ENCODE results near the gene KRT86.

DNA sequence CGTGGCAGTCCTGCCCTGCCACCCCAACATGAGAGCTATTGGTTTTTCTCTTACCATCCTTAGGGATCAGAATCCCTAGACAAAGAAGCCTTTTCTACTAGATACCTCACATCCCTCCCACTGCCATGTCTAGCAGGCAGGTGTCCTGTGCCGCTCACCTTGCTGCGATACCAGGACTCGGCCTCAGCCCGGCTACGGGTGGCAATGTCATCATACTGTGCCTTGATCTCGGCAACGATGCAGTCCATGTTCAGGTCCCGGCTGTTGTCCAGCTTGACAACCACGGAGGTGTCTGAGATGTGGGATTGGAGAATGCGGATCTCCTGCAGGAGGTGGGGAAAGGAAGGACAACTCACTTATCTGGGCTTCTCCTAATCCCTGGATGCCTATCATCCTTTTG lies 42.3 kb downstream of the KRT86 start:
- TF ChIP-seq POLR2A (IDR thresholded peaks at IDR 0.05), result no peak
- TF ChIP-seq, protein P1, sequence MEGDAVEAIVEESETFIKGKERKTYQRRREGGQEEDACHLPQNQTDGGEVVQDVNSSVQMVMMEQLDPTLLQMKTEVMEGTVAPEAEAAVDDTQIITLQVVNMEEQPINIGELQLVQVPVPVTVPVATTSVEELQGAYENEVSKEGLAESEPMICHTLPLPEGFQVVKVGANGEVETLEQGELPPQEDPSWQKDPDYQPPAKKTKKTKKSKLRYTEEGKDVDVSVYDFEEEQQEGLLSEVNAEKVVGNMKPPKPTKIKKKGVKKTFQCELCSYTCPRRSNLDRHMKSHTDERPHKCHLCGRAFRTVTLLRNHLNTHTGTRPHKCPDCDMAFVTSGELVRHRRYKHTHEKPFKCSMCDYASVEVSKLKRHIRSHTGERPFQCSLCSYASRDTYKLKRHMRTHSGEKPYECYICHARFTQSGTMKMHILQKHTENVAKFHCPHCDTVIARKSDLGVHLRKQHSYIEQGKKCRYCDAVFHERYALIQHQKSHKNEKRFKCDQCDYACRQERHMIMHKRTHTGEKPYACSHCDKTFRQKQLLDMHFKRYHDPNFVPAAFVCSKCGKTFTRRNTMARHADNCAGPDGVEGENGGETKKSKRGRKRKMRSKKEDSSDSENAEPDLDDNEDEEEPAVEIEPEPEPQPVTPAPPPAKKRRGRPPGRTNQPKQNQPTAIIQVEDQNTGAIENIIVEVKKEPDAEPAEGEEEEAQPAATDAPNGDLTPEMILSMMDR (IDR thresholded peaks at IDR 0.05), result no peak
